Measurements from ENCODE around the gene RUNX1.

The RUNX1 gene

DNA sequence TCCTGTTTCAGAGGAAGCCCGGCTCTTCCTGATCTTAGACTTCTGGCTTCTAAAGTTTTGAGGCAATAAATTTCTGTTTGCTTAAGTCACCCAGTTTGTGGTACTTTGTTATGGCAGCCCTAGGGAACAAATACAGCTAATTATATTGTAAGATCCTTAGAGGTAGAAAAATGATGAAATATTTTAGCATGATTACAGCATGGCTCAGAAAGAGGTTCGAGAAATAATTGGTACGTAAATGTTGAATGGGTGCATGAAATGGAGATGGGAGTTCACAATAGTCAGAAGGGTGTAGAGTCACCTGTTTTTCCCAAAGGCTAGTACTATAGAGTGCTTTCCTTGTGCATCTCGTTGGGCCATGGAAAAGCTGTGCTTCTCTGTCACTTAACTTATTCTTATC, 123.5 kb downstream of the RUNX1 start:
- H3K4me3 ChIP-seq (replicated peaks in 1 of 2; ENCODE audit: low read depth in 2 of 2, low read length in 2 of 2): no peak overlapping the region
- TF ChIP-seq, protein P1, sequence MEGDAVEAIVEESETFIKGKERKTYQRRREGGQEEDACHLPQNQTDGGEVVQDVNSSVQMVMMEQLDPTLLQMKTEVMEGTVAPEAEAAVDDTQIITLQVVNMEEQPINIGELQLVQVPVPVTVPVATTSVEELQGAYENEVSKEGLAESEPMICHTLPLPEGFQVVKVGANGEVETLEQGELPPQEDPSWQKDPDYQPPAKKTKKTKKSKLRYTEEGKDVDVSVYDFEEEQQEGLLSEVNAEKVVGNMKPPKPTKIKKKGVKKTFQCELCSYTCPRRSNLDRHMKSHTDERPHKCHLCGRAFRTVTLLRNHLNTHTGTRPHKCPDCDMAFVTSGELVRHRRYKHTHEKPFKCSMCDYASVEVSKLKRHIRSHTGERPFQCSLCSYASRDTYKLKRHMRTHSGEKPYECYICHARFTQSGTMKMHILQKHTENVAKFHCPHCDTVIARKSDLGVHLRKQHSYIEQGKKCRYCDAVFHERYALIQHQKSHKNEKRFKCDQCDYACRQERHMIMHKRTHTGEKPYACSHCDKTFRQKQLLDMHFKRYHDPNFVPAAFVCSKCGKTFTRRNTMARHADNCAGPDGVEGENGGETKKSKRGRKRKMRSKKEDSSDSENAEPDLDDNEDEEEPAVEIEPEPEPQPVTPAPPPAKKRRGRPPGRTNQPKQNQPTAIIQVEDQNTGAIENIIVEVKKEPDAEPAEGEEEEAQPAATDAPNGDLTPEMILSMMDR (IDR thresholded peaks at IDR 0.05; ENCODE audit: low read depth, low read length): no peak
- no peak for DNase-seq (ENCODE audit: low read depth in 2 of 2)

DNA sequence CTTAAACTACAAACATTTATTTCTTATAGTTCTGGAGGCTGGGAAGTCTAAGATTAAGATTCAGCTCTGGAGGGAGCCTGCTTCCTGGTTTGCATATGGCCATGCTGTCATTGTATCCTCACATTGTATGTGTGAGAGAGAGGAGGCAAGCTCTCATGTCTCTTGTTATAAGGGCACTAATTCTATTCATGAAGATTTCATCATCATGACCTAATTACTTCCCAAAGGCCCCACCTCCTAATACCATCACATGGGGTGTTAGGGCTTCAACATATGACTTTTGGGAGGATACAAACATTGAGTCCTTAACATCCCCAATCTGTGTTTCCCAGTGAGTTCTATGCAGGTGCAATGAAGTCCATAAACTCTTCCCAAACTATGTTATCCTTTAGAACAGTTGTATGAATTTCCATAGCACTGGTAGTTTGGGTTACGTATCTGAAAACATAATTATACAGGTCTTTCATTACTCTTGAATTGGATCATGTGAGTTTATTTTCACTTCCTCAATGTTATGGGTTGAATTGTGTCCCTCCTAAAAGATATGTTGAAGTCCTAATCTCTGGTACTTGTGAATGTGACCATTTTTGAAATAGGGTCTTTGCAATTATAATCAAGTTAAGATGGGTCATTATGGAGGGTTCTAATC, 124.2 kb downstream of the RUNX1 start:
- no peak for DNase-seq (ENCODE audit: low read depth in 2 of 2)
- TF ChIP-seq, protein P1 (IDR thresholded peaks at IDR 0.05; ENCODE audit: low read depth, low read length): no peak

DNA sequence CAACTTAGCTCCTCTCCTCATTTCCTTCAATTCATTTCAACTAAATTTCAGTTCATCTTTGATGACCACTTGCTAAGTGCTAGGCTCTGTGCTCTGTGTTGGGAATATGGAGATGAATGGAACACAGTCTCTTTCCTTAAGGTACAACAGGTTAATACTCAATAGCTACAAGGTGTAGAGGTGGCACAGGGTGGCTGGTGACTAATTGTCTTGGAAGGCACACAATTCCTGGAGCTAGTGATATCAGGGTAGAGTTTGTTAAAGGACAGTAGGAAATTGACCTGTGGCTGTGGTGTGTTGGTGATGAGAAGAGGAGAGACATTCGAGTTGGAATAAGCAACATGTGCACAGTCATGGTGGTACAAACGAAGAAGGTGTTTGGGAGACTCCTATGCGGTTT, 124.9 kb downstream of the RUNX1 start:
- TF ChIP-seq, protein P1 (IDR thresholded peaks at IDR 0.05; ENCODE audit: low read depth, low read length): no peak
- no peak for DNase-seq (ENCODE audit: low read depth in 2 of 2)
- no peak overlapping the region for H3K4me3 ChIP-seq (replicated peaks in 1 of 2; ENCODE audit: low read depth in 2 of 2, low read length in 2 of 2)

More for the DNA sequence above, 124.2 kb downstream of the RUNX1 start:
- no peak overlapping the region for H3K4me3 ChIP-seq (replicated peaks in 1 of 2; ENCODE audit: low read depth in 2 of 2, low read length in 2 of 2)

DNA sequence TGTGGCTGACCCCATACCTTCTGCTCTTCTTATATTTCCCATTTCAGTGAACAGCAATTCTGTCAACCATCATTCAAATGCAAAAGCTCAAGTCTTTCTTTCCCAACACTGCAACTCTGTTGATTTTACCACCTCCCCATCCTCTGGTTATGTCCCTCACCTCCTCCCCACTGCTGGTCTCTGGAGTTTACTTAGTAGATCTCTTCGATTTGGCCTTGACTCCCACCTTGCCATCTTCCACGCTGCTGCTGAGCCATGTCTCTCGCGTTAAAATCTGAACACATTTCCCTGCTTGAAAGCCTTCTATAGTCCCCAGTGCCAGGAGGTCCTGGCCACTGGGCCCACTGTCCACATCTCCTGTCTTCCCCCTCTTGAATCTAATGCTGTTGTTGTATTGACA, 125.5 kb downstream of the RUNX1 start:
- DNase-seq (ENCODE audit: low read depth in 2 of 2): no peak
- no peak overlapping the region for H3K4me3 ChIP-seq (replicated peaks in 1 of 2; ENCODE audit: low read depth in 2 of 2, low read length in 2 of 2)
- TF ChIP-seq, protein P1 (IDR thresholded peaks at IDR 0.05; ENCODE audit: low read depth, low read length): no peak

DNA sequence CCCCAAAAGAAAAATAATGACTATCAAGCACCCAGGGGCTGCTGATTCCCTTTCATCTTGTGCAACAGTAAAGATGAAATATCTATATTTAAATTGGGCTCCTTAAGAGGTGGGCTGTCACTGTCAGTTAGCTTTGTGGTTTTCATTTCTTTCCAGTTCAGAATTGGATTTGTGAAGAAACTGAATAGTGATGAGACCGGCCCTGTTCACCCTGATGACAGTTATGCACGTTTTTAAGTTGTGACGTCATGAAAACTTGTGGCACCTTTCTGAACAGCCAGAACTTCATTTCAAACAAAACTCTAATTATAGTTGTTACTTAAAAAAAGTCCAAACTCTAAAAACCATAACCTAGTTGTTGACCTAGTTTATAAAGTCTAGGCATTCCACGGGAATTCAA, 125.9 kb downstream of the RUNX1 start:
- no peak overlapping the region for H3K4me3 ChIP-seq (replicated peaks in 1 of 2; ENCODE audit: low read depth in 2 of 2, low read length in 2 of 2)
- DNase-seq (ENCODE audit: low read depth in 2 of 2): no peak
- TF ChIP-seq, protein P1 (IDR thresholded peaks at IDR 0.05; ENCODE audit: low read depth, low read length): no peak

DNA sequence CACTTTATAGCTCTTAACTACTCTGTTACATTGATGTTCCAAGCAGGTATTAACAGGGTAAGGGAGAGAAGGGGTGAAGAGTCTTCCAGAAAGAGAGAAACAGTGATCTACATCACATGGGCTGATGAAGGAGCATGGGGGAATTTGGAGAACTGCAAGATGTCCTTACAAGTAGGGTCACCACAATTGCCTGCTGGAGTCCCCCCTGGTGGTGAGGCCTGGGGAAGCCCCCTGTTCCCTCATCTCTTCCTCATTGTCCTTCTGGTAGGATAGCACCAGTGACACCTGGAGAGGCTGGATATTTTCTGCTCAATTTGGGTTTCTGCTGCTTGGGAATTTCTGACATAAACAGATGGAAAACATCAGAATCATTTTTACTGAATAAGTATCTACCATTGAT, 126.6 kb downstream of the RUNX1 start:
- no peak for DNase-seq (ENCODE audit: low read depth in 2 of 2)
- TF ChIP-seq, protein P1 (IDR thresholded peaks at IDR 0.05; ENCODE audit: low read depth, low read length): no peak

DNA sequence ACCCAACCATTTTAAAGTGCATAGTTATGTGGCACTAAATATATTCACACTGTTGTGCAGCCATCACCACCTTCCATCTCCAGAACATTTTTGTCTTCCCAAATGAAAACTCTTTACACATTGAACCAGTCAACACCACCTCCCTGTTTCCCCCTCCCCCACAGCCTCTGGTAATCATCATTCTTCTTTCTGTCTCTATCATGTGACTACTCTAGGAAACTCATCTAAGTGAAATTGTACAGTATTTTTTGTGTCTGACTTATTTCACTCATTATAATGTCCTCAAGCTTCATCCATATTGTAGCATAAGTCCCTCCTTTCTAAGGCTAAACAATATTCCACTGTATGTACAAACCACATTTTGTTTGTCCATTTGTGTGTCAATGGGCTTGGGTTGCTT, 128.0 kb downstream of the RUNX1 start:
- no peak for DNase-seq (ENCODE audit: low read depth in 2 of 2)
- H3K4me3 ChIP-seq (replicated peaks in 1 of 2; ENCODE audit: low read depth in 2 of 2, low read length in 2 of 2): no peak overlapping the region
- TF ChIP-seq, protein P1 (IDR thresholded peaks at IDR 0.05; ENCODE audit: low read depth, low read length): no peak

More for the DNA sequence above, 126.6 kb downstream of the RUNX1 start:
- no peak overlapping the region for H3K4me3 ChIP-seq (replicated peaks in 1 of 2; ENCODE audit: low read depth in 2 of 2, low read length in 2 of 2)

Measured in cardiac fibroblast (primary cell).